Gastroesophageal sphincter (tissue), 4 donors: ENCODE results near the gene EMILIN3. TPM values are rescaled to one million over a fixed set of nuclear protein-coding genes. Genes with fewer than 3 reads are reported as not detected.

Experiments used
- ATAC-seq: fragments of 150-250 bp; one replicate; pipeline ENCODE4 v1.9.1; 2016; ENCODE audit warnings: mild to moderate bottlenecking, moderate library complexity
- H3K27ac ChIP-seq, 4 donors: fragments of 200-600 bp; sonication (generic) in 3 of 4; 1 replicate in 3 of 4; 2 replicates in 1 of 4; pipeline ENCODE4 v1.5.1; 2016 to 2019
- H3K27me3 ChIP-seq: fragments of 200-600 bp; sonication (generic); one replicate; pipeline ENCODE4 v1.5.1; 2019
- H3K36me3 ChIP-seq, 2 donors: fragments of 200-600 bp; sonication (generic); one replicate each; pipeline ENCODE4 v1.5.1; 2019; ENCODE audit warnings: control low read depth in 1 of 2
- H3K4me1 ChIP-seq, 3 donors: fragments of 200-600 bp; sonication (generic); 1 replicate in 2 of 3; 2 replicates in 1 of 3; pipeline ENCODE4 v1.5.1; 2016 to 2019; ENCODE audit warnings: control low read depth in 2 of 3
- H3K4me3 ChIP-seq, 2 donors: fragments of 200-600 bp; sonication (generic); one replicate each; pipeline ENCODE4 v1.5.1; 2019; ENCODE audit warnings: mild to moderate bottlenecking in 1 of 2, moderate library complexity in 1 of 2
- H3K9me3 ChIP-seq, 3 donors: fragments of 200-600 bp; sonication (generic); one replicate each; pipeline ENCODE4 v1.5.1; 2017 to 2019; ENCODE audit warnings: control low read depth in 2 of 3
- EP300 ChIP-seq: sonication (generic); formaldehyde crosslinking; IDR thresholded peaks from one replicate; pipeline ENCODE4 v1.6.1; 2017; ENCODE audit warnings: antibody characterized with exemption, mild to moderate bottlenecking
- POLR2A ChIP-seq, 2 donors: fragments of 450-650 bp; IDR thresholded peaks; one replicate each; pipeline ENCODE4 v1.6.1; 2017; ENCODE audit warnings: antibody characterized with exemption in 2 of 2, mild to moderate bottlenecking in 2 of 2, moderate library complexity in 1 of 2
- POLR2AphosphoS5 ChIP-seq: sonication (generic); formaldehyde crosslinking; IDR thresholded peaks from one replicate; pipeline ENCODE4 v1.6.1; 2017; ENCODE audit warnings: antibody characterized with exemption
- WGBS, 2 donors: methylation state at CpG; one replicate each; pipeline ENCODE4 v1.1.5; 2018; ENCODE audit warnings: low coverage in 1 of 2; 5-methylcytosine and 5-hydroxymethylcytosine counted together
- total RNA-seq, 4 donors: library from RNA; depleted of rRNA; stranded (reverse); fragments of >200 nt; gene quantifications; one replicate each; pipeline ENCODE4 v1.1.0, GENCODE V29; 2016
- TF ChIP-seq, protein P1 (sequence below), 4 experiments: fragments of 200-600 bp in 2 of 4; fragments of 450-650 bp in 2 of 4; sonication (generic) in 1 of 4; IDR thresholded peaks; one replicate each; pipeline ENCODE4 v1.5.1; 2017 to 2019; ENCODE audit warnings: antibody characterized with exemption in 4 of 4, mild to moderate bottlenecking in 2 of 4, moderate library complexity in 2 of 4

EMILIN3 gene
- total RNA-seq, 4 donors from 2014 or later = 1.1 to 3.6 (median 2.9) TPM

GRCh38 chr20:41395667-41396664 is 29.3 kb upstream of the EMILIN3 start:
- 52% methylated on average over 6 of the region's 18 CpGs; no CpG with 5 or more reads in 1 of the 2 donors for WGBS, 2 donors
- Histone ChIP-seq H3K36me3 (no peaks in the 10 kb centered on the region), H3K27me3 (no peaks in the 10 kb centered on the region), H3K4me1 (peaks cover 0 to 72% (median 24%) of the 10 kb centered on the region in 3 donors), H3K9me3 (no peaks in the 10 kb centered on the region), H3K4me3 (no peak overlapping the region), H3K27ac (peak overlapping the region in 3 of 4 donors; percentile 51 to 67 (median 63))
- TF ChIP-seq EP300 = no peak
- no peak for ATAC-seq

DNA sequence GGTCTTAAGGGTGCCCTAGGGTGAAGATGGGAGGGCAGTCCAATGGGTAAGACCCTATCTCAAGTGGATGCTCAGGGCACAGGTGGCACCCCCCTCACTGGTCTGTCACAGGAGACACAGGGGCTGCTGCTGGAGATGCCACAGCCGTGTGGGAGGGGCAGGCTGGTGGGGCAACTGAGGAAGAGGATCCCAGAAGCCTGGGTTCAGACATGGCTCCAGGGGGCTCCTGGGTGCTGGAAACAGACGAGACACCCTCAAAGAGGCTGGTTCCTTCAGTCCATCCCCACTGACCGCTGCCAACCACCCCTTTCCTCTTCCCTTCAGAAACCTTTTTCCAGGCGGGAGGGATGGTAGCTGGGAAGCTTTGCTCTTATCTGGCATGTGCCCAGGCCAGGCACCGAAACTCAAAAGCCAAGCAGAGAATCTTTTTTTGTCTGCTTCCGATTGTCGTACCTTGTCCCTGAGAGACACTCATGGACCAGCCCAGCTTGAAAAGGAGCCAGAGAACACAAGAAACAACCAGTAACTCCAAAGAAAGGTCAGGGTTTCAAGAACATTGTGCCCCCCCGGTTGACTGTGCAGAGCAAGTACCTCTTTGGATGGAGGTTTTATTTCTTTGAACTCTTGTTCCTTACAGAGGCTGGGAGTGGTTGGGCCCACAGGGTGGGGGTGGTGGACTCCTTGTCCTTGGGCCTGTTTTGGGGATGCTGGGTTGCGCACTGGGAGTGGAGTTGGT is 28.5 kb upstream of the EMILIN3 start:
- ATAC-seq = no peak
- Histone ChIP-seq H3K4me1 (peaks cover 0 to 67% (median 24%) of the 10 kb centered on the region in 3 donors), H3K27ac (peak overlapping the region in 3 of 4 donors; percentile 51 to 67 (median 63)), H3K36me3 (no peaks in the 10 kb centered on the region), H3K9me3 (no peaks in the 10 kb centered on the region), H3K4me3 (no peak overlapping the region), H3K27me3 (no peaks in the 10 kb centered on the region)
- WGBS, 2 donors = 100% methylated on average over 2 of the region's 9 CpGs; no CpG with 5 or more reads in 1 of the 2 donors
- TF ChIP-seq EP300 = no peak
- TF ChIP-seq, protein P1, sequence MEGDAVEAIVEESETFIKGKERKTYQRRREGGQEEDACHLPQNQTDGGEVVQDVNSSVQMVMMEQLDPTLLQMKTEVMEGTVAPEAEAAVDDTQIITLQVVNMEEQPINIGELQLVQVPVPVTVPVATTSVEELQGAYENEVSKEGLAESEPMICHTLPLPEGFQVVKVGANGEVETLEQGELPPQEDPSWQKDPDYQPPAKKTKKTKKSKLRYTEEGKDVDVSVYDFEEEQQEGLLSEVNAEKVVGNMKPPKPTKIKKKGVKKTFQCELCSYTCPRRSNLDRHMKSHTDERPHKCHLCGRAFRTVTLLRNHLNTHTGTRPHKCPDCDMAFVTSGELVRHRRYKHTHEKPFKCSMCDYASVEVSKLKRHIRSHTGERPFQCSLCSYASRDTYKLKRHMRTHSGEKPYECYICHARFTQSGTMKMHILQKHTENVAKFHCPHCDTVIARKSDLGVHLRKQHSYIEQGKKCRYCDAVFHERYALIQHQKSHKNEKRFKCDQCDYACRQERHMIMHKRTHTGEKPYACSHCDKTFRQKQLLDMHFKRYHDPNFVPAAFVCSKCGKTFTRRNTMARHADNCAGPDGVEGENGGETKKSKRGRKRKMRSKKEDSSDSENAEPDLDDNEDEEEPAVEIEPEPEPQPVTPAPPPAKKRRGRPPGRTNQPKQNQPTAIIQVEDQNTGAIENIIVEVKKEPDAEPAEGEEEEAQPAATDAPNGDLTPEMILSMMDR (IDR thresholded peaks at IDR 0.05) = no peak
- TF ChIP-seq POLR2AphosphoS5 = no peak
- TF ChIP-seq POLR2A (IDR thresholded peaks at IDR 0.05) = no peak

- H3K4me1 ChIP-seq = peaks cover 0 to 66% (median 24%) of the 10 kb centered on the region in 3 donors
- WGBS, 2 donors = no CpG with 5 or more reads among the region's 2 CpGs
Observed at GRCh38 chr20:41394081-41394480, 27.5 kb upstream of the EMILIN3 start.

DNA sequence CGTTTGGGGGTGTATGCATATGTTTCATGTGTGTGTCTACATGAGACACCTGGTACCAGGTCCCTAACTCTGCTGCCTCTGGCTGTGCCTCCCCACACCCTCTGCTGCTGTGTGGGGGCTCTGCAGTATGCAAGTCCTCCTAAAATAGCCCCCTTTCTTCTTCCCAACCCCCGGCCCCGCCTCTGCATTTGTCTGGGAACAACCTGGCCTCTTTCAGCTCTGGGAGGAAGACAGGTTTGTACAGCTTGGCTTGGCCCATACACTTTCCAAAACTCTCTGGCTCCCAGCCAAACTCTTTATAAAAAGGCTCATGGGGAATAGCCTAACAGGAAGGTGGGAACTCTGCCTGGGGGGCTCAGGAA is 27.1 kb upstream of the EMILIN3 start:
- WGBS, 2 donors = 43% methylated on average over 1 of the region's 3 CpGs; no CpG with 5 or more reads in 1 of the 2 donors
- Histone ChIP-seq H3K36me3 (no peaks in the 10 kb centered on the region), H3K27me3 (no peaks in the 10 kb centered on the region), H3K9me3 (no peaks in the 10 kb centered on the region), H3K4me1 (peaks cover 0 to 62% (median 24%) of the 10 kb centered on the region in 3 donors), H3K27ac (peak overlapping the region in 2 of 4 donors; percentile 63 to 67), H3K4me3 (no peak overlapping the region)
- no peak for TF ChIP-seq POLR2A (IDR thresholded peaks at IDR 0.05)
- no peak for TF ChIP-seq POLR2AphosphoS5
- no peak for TF ChIP-seq EP300
- TF ChIP-seq, protein P1 (IDR thresholded peaks at IDR 0.05) = no peak
- ATAC-seq = no peak

More at GRCh38 chr20:41394081-41394480, 27.5 kb upstream of the EMILIN3 start:
- Histone ChIP-seq H3K9me3 (no peaks in the 10 kb centered on the region), H3K36me3 (no peaks in the 10 kb centered on the region), H3K4me3 (no peak overlapping the region), H3K27me3 (no peaks in the 10 kb centered on the region), H3K27ac (peak overlapping the region in 2 of 4 donors; percentile 63 to 67)
- no peak for ATAC-seq
- TF ChIP-seq, protein P1 (IDR thresholded peaks at IDR 0.05) = no peak
- no peak for TF ChIP-seq EP300
- no peak for TF ChIP-seq POLR2AphosphoS5
- TF ChIP-seq POLR2A (IDR thresholded peaks at IDR 0.05) = no peak
